NAMALWA (cell line): ENCODE measurements around the gene HNRNPA2B1.
A peak's percentile ranks its signal among the peaks of the same experiment; 100 is the strongest.
"Not testable (repeated sequence)": the region's sequence is repeated elsewhere in the genome, so short reads cannot be mapped to it uniquely, and the experiment has no call there.

ENCODE experiments used
- DNase-seq: peaks from one replicate; pipeline ENCODE4 v3.0.0-alpha.2; 2015; ENCODE audit warnings: low spot score

The HNRNPA2B1 gene

GRCh38 chr7:26198133-26198780 lies 2.3 kb downstream of the HNRNPA2B1 start:
- peak; percentile 84 for DNase-seq

GRCh38 chr7:26197153-26198115 lies 3.1 kb downstream of the HNRNPA2B1 start:
- DNase-seq, result peak; percentile 45

DNA sequence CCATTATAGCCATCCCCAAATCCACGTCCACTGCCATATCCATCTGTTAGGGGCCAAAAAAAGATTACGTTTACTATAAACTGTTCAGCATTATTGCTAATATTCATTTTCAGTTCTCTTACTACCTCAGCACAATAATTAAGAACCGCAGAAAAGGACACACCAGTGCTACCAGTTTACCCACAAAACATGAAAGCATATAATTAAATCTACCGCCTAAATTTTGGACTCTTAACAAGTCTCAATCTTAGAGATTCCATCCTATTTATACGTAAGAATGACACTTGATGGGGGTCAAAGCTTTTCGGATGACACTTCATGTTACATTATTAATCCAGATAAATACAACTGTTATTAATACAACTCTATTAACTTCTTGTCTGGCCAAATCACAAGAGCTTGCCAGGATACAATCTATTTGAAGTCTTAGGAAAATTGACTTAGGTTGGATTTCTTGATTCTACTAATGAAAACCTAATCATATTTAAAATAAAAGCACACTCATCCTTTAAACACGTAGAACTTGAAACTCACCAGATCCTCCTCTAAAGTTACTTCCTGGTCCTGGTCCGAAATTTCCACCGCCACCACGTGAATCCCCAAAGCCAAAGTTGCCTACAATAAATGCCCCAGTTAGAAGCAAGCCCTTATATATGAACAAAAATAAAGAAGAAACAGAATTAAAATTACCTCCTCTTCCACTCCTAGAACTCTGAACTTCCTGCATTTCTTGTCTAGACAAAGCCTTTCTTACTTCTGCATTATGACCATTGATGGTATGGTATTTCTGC lies 4.5 kb downstream of the HNRNPA2B1 start:
- DNase-seq, result peak; percentile 28

GRCh38 chr7:26195182-26195581 lies 5.4 kb downstream of the HNRNPA2B1 start:
- DNase-seq, result peak; percentile 48

DNA sequence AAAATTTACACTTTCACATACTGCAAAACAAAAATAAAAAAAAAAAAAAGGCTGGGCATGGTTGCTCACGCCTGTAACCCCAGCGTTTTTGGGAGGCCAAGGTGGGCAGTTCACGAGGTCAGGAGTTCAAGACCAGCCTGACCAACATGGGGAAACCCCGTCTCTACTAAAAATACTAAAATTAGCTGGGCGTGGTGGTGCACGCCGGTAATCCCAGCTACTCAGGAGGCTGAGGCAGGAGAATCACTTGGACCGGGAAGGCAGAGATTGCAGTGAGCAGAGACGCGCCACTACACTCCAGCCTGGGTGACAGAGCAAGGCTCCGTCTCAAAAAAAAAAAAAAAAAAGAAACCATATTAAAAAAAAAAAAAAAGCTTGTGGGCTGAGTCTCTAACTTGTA lies 5.8 kb downstream of the HNRNPA2B1 start:
- DNase-seq, result not testable (repeated sequence)

DNA sequence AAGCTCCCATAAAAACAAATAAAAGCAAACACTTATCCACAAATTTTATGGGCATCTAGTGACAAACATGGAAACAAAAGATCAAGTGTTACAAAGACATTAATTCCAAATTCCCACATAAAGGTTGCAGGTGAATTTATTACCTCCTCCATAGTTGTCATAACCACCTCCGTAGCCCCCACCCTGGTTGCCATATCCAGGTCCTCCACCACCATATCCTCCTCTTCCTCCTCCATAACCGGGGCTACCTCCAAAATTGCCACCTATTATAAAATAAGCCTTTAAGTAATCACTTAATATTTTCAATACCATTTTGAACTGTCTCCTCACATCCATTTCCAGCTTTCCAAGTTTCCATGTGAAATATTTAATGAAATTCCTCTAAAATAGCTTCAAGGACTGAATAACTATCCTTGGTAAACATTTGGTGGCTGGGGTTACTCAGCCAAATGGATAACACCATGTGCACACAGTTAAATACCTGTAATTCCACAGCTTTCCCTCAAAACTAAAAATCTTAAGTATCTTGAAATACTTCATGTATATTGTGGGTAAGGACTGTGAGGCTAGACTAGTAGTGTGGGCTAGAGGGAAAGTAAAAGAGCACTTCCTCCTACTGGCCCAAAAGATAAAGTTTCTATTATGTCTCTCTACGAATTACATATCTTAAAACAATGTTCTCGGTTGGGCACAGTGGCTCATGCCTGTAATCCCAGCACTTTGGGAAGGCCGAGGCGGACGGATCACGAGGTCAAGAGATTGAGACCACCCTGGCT lies 6.9 kb downstream of the HNRNPA2B1 start:
- peak; percentile 41 for DNase-seq

DNA sequence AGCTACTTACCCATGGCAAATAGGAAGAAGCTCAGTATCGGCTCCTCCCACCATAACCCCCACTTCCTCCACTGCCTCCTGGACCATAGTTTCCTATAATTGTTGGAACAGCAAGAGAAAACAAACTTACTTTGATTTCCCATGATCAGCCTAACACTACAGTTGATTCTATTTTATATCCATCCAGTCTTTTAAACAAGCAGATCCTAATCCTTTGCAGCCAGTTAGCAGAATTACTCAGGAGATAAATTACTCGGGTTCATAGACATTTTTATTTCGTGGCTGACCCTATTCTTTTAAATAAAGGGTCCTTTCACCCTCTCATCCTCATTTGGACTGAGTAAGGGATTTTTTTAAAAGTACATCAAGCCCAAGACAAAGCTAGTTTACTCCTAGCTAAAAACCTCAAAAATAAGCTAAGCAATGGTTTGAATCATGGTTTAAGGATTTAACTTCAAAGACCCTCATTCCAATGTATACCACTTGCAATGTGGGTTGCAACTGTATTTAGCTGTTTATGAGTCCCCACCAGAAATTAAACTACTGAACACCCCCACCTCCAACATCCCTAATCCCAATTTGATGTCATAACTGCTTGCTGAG lies 8.0 kb downstream of the HNRNPA2B1 start:
- DNase-seq, result peak; percentile 52

GRCh38 chr7:26191974-26192479 lies 8.5 kb downstream of the HNRNPA2B1 start:
- peak; percentile 50 for DNase-seq

- DNase-seq, result peak; percentile 54
Observed at GRCh38 chr7:26191233-26191973, 9.1 kb downstream of the HNRNPA2B1 start.

- DNase-seq, result peak; percentile 60
Observed at GRCh38 chr7:26190417-26190869, 10.1 kb downstream of the HNRNPA2B1 start.

DNA sequence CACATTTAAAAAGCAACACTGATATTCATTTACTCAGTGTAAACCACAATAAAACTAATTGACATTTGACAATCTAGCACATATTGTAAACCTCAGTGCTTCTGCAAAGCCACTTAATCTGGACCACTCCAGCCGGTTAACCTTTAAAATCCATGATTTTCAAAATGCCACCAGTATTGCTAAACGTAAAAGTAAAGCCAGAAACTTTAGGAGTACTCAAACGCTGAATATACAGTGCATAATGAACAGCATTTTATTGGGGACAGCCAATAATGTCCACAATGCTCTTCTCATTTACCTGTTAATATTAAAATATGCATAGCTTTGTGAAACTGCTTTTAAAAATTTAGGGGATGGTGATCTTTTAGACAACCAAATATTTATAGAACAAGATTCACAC lies 10.8 kb downstream of the HNRNPA2B1 start:
- peak; percentile 58 for DNase-seq

- DNase-seq, result peak; percentile 70
Observed at GRCh38 chr7:26188957-26189541, 11.5 kb downstream of the HNRNPA2B1 start.

DNA sequence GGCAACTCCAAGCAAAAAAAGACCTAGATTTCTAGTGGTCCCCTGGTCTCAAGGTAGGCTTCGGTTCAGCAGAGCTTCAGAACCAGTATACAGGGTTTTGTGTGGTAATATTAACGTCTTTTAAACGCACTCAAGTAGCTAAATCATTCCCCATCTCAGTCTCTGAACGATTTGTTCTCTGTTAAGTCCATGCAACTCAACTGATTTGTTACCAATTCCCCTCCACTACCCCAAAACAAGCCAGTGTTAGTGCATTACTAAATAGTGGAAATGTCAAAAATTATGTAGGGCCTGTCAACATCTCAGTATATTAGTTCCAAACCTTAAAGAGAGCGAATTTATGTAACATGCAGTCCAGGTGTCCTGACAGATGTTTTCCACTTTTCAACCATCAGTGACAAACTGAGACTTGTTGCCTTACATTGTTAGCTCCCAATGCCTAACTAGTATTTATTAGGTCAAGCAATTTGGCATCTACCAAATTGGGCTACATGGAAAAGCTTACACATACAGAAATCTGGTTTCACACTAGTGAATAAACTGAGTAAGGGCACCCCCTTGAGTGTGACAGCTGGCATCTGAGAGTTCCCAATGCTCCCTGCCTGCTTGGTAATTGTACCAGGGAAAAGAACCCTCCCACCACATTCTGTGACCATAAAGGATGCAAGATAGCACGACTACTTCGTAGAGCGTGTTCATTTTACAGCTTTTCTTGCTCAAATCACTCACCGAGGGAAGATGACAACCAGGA lies 12.2 kb downstream of the HNRNPA2B1 start:
- DNase-seq, result peak; percentile 81

DNA sequence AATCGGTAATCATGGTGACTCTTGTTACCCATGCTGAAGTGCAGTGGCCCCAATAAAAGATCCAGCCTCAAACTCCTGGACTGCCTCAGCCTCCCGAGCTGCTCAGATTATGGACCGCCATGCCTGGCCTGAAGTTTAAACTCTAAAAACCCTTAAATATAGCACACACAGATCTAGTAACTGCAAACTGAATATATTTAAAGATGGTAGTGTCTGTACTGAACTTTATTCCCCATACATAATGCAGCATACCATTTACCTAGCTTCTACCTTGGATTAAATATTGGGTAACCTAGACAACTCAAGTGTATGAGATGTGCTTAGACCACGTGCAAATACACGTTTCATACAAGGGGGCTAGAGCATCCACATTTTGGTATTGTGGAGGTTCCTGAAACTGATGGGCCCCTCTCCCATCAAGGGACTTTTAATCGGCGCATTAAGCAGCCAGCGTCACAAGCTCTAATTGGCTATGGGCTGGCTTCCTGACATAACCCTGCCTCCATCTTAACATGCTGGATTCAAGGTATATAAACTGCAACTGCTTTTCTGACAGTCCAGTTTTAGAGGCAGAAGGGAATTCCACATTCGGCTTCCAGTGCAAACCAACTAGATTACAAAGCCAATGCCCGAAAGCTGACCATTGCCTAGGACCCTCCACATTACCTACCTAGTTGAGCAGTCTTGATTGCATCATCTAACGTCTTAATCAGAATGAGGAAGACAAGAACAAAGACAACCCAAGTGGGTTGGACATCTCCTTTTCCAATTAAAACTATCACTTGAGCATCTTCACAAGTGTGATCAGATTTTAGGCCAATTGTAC lies 13.0 kb downstream of the HNRNPA2B1 start:
- DNase-seq, result peak; percentile 80

- DNase-seq, result peak; percentile 64
Observed at GRCh38 chr7:26186364-26187311, 13.9 kb downstream of the HNRNPA2B1 start.

DNA sequence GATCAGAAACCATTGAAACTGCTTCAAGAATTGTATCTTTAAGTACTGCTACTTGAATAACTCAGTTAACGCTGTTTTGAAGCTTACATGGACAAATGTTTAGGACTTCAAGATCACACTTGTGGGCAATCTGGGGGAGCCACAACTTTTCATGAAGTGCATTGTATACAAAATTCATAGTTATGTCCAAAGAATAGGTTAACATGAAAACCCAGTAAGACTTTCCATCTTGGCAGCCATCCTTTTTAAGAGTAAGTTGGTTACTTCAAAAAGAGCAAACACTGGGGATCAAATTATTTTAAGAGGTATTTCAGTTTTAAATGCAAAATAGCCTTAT lies 14.7 kb downstream of the HNRNPA2B1 start:
- no peak for DNase-seq
